ENCODE results near the gene IL17B. TPM values are rescaled to one million over a fixed set of nuclear protein-coding genes. Genes with fewer than 3 reads are reported as not detected.

IL17B gene
- total RNA-seq, 1 experiment from 2014 or later: not detected

DNA sequence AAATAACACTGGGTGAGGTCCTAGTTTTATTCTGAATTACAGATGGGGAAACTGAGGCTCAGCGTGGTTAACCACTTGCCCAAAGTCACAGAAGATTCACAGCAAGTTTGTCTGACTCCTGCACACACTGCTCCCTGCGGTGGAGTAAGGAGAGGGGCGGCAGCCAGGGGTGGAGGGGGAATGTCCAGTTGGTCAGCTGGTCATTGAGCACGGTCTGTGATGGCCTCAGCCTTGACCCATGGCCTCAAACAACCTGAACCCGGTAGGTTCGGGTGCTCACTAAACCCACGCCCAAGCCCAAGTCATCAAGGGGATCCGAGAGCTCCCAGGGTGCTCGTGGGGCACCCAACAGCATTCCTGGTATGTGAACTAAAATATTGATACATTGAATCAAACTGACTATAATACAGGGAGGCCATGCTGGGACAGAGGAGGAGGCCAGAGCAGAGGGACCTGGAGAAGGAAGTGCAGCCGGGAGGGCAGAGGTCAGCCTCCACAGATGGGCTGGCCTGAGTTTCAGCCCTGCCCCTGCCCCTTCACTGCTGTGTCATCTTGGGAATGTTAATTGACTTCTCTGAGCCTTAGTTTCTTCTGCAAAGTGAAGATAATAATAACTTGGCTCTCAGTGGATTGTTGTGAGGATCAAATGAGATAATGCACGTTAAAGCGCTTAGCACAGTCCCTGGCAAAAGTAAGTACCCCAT, 3.6 kb upstream of the IL17B start:
- ChIA-PET CTCF (interaction anchor here (0.6 to 2.6 kb wide), 2 partner anchors 52 to 349 kb away, joined by 5 to 15 read pairs; no protein-coding TSS in a partner anchor), POLR2A (no interaction called here)
- Histone ChIP-seq H3K9me3 (no peaks in the 10 kb centered on the region), H3K36me3 (ENCODE audit: control insufficient read depth, insufficient read depth, low read length) (no peaks in the 10 kb centered on the region), H3K4me1 (0 out of 2 replicates have a peak, but pooled peaks cover 6% of the 10 kb centered on the region), H3K4me3 (ENCODE audit: low read depth, low read length) (no peak overlapping the region), H3K27me3 (replicated peaks; ENCODE audit: control insufficient read depth, insufficient read depth, low read length) (no peaks in the 10 kb centered on the region)
- H3K27me3 Mint-ChIP-seq (ENCODE audit: insufficient read depth, unreplicated experiment): no peaks in the 10 kb centered on the region
- H3K27ac Mint-ChIP-seq (ENCODE audit: unreplicated experiment): no peak overlapping the region
- no peak for TF ChIP-seq CTCF (IDR thresholded peaks at IDR 0.05; ENCODE audit: insufficient read depth in 1 of 2, low read depth in 1 of 2, low read length in 1 of 2, severe bottlenecking in 1 of 2, unreplicated experiment in 1 of 2)
- DNase-seq: no peak
- H3K36me3 Mint-ChIP-seq (ENCODE audit: insufficient read depth, unreplicated experiment): no peaks in the 10 kb centered on the region
- intact Hi-C loops (cut with micrococcal nuclease; ENCODE audit: unreplicated experiment): loop anchor here (1.0 kb wide), 1 partner anchor 52 kb away; no protein-coding TSS in a partner anchor
- H3K9me3 Mint-ChIP-seq (ENCODE audit: unreplicated experiment): no peaks in the 10 kb centered on the region
- H3K4me1 Mint-ChIP-seq (ENCODE audit: low read depth, unreplicated experiment): peaks cover 11% of the 10 kb centered on the region
- H3K4me3 Mint-ChIP-seq (ENCODE audit: unreplicated experiment): no peak overlapping the region
- no TSS peak for BruUV-seq (replicated peaks)

GRCh38 chr5:149381986-149382338, 2.9 kb upstream of the IL17B start:
- TF ChIP-seq CTCF (IDR thresholded peaks at IDR 0.05; ENCODE audit: insufficient read depth in 1 of 2, low read depth in 1 of 2, low read length in 1 of 2, severe bottlenecking in 1 of 2, unreplicated experiment in 1 of 2): peak; percentile 94 to 96
- POLR2A ChIA-PET: no interaction called here
- H3K4me3 Mint-ChIP-seq (ENCODE audit: unreplicated experiment): no peak overlapping the region

DNA sequence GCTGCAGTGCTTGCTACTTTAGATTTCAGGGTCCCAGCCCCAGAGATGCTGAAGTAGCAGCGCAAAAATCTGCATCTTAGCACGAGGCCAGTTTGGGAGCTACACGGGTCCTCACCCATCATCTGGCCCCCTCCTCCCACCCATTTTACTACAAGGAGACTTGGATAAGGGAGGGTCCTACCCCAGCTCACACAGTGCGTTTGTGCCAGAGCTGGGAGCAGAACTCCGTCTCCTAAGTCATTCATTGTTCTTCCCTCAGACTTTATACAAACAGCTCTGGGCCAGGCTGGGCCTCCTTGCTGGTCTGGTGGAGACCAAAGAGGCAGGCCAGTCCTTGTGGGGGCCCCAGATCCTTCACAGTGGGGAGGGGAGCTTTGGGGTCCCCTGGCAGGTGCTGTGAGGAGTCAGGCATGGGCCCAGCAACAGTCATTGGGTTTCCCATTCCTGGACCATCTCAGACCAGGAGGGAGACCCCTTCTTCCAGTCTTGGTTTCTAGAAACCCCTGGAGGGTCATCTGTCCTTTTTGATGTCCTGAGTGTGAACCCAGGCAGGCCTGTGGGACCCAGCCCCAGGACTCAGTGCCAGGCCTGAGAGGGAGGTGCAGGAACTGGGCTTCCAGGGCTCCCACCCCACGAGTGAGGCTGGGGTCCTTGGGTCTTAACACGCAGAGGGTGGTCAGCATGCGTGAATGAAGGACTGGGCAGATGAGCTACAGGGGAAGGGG, 2.3 kb upstream of the IL17B start:
- ChIA-PET CTCF (interaction anchor here (0.6 to 2.6 kb wide), 9 partner anchors 9 to 350 kb away, joined by 3 to 15 read pairs (median 4); no protein-coding TSS in a partner anchor), POLR2A (no interaction called here)
- Histone ChIP-seq H3K27me3 (replicated peaks; ENCODE audit: control insufficient read depth, insufficient read depth, low read length) (no peaks in the 10 kb centered on the region), H3K9me3 (no peaks in the 10 kb centered on the region), H3K4me3 (ENCODE audit: low read depth, low read length) (no peak overlapping the region), H3K36me3 (ENCODE audit: control insufficient read depth, insufficient read depth, low read length) (no peaks in the 10 kb centered on the region), H3K4me1 (0 out of 2 replicates have a peak, but pooled peaks cover 6% of the 10 kb centered on the region)
- Mint-ChIP-seq H3K9me3 (ENCODE audit: unreplicated experiment) (no peaks in the 10 kb centered on the region), H3K36me3 (ENCODE audit: insufficient read depth, unreplicated experiment) (no peaks in the 10 kb centered on the region), H3K27ac (ENCODE audit: unreplicated experiment) (no peak overlapping the region), H3K27me3 (ENCODE audit: insufficient read depth, unreplicated experiment) (no peaks in the 10 kb centered on the region), H3K4me1 (ENCODE audit: low read depth, unreplicated experiment) (peaks cover 11% of the 10 kb centered on the region), H3K4me3 (ENCODE audit: unreplicated experiment) (no peak overlapping the region)
- intact Hi-C loops (cut with micrococcal nuclease; ENCODE audit: unreplicated experiment): no loop called here
- no peak for TF ChIP-seq CTCF (IDR thresholded peaks at IDR 0.05; ENCODE audit: insufficient read depth in 1 of 2, low read depth in 1 of 2, low read length in 1 of 2, severe bottlenecking in 1 of 2, unreplicated experiment in 1 of 2)
- BruUV-seq (replicated peaks): no TSS peak
- no peak for DNase-seq

More at GRCh38 chr5:149381986-149382338, 2.9 kb upstream of the IL17B start:
- peaks cover 11% of the 10 kb centered on the region for H3K4me1 Mint-ChIP-seq (ENCODE audit: low read depth, unreplicated experiment)
- H3K9me3 Mint-ChIP-seq (ENCODE audit: unreplicated experiment): no peaks in the 10 kb centered on the region
- H3K36me3 ChIP-seq (ENCODE audit: control insufficient read depth, insufficient read depth, low read length): no peaks in the 10 kb centered on the region
- no peak overlapping the region for H3K27ac Mint-ChIP-seq (ENCODE audit: unreplicated experiment)
- BruUV-seq (replicated peaks): no TSS peak
- DNase-seq: peak; percentile 79 to 85
- no peaks in the 10 kb centered on the region for H3K27me3 ChIP-seq (replicated peaks; ENCODE audit: control insufficient read depth, insufficient read depth, low read length)
- no peak overlapping the region for H3K4me3 ChIP-seq (ENCODE audit: low read depth, low read length)
- no peaks in the 10 kb centered on the region for H3K9me3 ChIP-seq
- CTCF ChIA-PET: interaction anchor here (0.6 to 2.6 kb wide), 9 partner anchors 10 to 350 kb away, joined by 3 to 15 read pairs (median 4); no protein-coding TSS in a partner anchor
- 0 out of 2 replicates have a peak, but pooled peaks cover 6% of the 10 kb centered on the region for H3K4me1 ChIP-seq
- no peaks in the 10 kb centered on the region for H3K27me3 Mint-ChIP-seq (ENCODE audit: insufficient read depth, unreplicated experiment)
- H3K36me3 Mint-ChIP-seq (ENCODE audit: insufficient read depth, unreplicated experiment): no peaks in the 10 kb centered on the region
- intact Hi-C loops (cut with micrococcal nuclease; ENCODE audit: unreplicated experiment): loop anchor here (1.0 kb wide), 1 partner anchor 52 kb away; no protein-coding TSS in a partner anchor
